Esophagus squamous epithelium (tissue), 4 donors: Measurements from ENCODE around the gene CHRNB1.

ENCODE experiments used
- CTCF ChIP-seq, 6 experiments: fragments of 450-650 bp in 4 of 6; fragments of 200-600 bp in 2 of 6; sonication (generic) in 2 of 6; IDR thresholded peaks; one replicate each; pipeline ENCODE4 v1.5.1; 2016 to 2019; ENCODE audit warnings: antibody characterized with exemption in 6 of 6, mild to moderate bottlenecking in 4 of 6, moderate library complexity in 4 of 6
- POLR2A ChIP-seq, 4 donors: fragments of 450-650 bp; IDR thresholded peaks; one replicate each; pipeline ENCODE4 v1.6.1; 2017; ENCODE audit warnings: antibody characterized with exemption in 4 of 4, mild to moderate bottlenecking in 4 of 4, moderate library complexity in 3 of 4

GRCh38 chr17:7477392-7478275 is 32.8 kb downstream of the CHRNB1 start:
- TF ChIP-seq CTCF (IDR thresholded peaks at IDR 0.05), result no peak
- peak in 1 of 4 donors; percentile 30 for TF ChIP-seq POLR2A (IDR thresholded peaks at IDR 0.05)
